Measurements from ENCODE around the gene CDH18. TPM values are rescaled to one million over a fixed set of nuclear protein-coding genes. Genes with fewer than 3 reads are reported as not detected.
A peak's percentile ranks its signal among the peaks of the same experiment; 100 is the strongest.

Gene CDH18
- total and polyA plus RNA-seq, 2 of the 13 experiments (the other 11 are each of a cell fraction or from before 2014, with no cell fraction given), result not detected

- Histone ChIP-seq H3K9ac (ENCODE audit: insufficient read depth, low read depth, low read length) (no peak overlapping the region), H2AFZ (ENCODE audit: low read length) (no peak overlapping the region), H3K27ac (ENCODE audit: extremely low read length, insufficient read depth, low read length) (no peak overlapping the region), H4K20me1 (ENCODE audit: insufficient read depth, low read length) (no peaks in the 10 kb centered on the region), H3K4me1 (ENCODE audit: insufficient read depth, low read length) (no peaks in the 10 kb centered on the region), H3K4me3 (replicated peaks in 1 of 3; ENCODE audit: insufficient read depth in 1 of 3, low read depth in 2 of 3, low read length in 3 of 3) (no peak overlapping the region), H3K4me2 (ENCODE audit: low read depth, low read length) (no peak overlapping the region), H3K36me3 (replicated peaks in 1 of 2; ENCODE audit: control insufficient read depth in 1 of 2, insufficient read depth in 2 of 2, low read length in 2 of 2) (no peaks in the 10 kb centered on the region), H3K9me3 (ENCODE audit: low read length) (peaks cover 6% of the 10 kb centered on the region), H3K27me3 (ENCODE audit: control insufficient read depth in 1 of 2, insufficient read depth in 2 of 2, low read length in 2 of 2) (no peaks in the 10 kb centered on the region), H3K79me2 (ENCODE audit: insufficient read depth, low read length) (no peaks in the 10 kb centered on the region)
- ATAC-seq (no peak), DNase-seq (ENCODE audit: low spot score) (no peak), FAIRE-seq (no peak)
- BruUV-seq (replicated peaks), result no TSS peak
- TF ChIP-seq BRCA1 (CRISPR knock-in tag; IDR thresholded peaks at IDR 0.05), result no peak
- TF ChIP-seq ZNF337 (CRISPR knock-in tag; IDR thresholded peaks at IDR 0.05; ENCODE audit: borderline replicate concordance, low read depth), result no peak
- no peak for TF ChIP-seq ZNF367 (CRISPR knock-in tag; IDR thresholded peaks at IDR 0.05; ENCODE audit: borderline replicate concordance)
- TF ChIP-seq SYNCRIP (IDR thresholded peaks at IDR 0.05; ENCODE audit: insufficient read depth, low read depth, low read length), result no peak
- no peak for TF ChIP-seq IKZF5 (CRISPR knock-in tag; IDR thresholded peaks at IDR 0.05)
- TF ChIP-seq NRL (CRISPR knock-in tag; IDR thresholded peaks at IDR 0.05; ENCODE audit: borderline replicate concordance), result no peak
- no peak for TF ChIP-seq ZNF329 (CRISPR knock-in tag; IDR thresholded peaks at IDR 0.05; ENCODE audit: low read depth)
- intact Hi-C loops (cut with micrococcal nuclease; ENCODE audit: unreplicated experiment), result no loop called here
- POLR2A ChIA-PET, result no interaction called here
- in situ Hi-C loops (cut with HindIII; ENCODE audit: extremely low pct_ligation_motif_present, low pct_unique_long_range_greater_than_20kb), result no loop called here
- CTCF ChIA-PET (ENCODE audit: low intra/inter-chr PET ratio, low total read pairs), result no interaction called here
- 0% methylated on average over 3 of the region's 3 CpGs for WGBS (ENCODE audit: low lambda C conversion rate)
Observed at GRCh38 chr5:19728571-19728970, 259.4 kb downstream of the CDH18 start.

GRCh38 chr5:19719109-19719508 lies 268.9 kb downstream of the CDH18 start:
- POLR2A ChIA-PET, result no interaction called here
- FAIRE-seq, result no peak
- BruUV-seq (replicated peaks), result no TSS peak

More at GRCh38 chr5:19719109-19719508, 268.9 kb downstream of the CDH18 start:
- Histone ChIP-seq H3K9ac (ENCODE audit: insufficient read depth, low read depth, low read length) (no peak overlapping the region), H3K9me3 (ENCODE audit: low read length) (no peaks in the 10 kb centered on the region), H3K4me2 (ENCODE audit: low read depth, low read length) (no peak overlapping the region), H2AFZ (ENCODE audit: low read length) (no peak overlapping the region), H3K4me3 (replicated peaks in 1 of 3; ENCODE audit: insufficient read depth in 1 of 3, low read depth in 2 of 3, low read length in 3 of 3) (no peak overlapping the region), H3K79me2 (ENCODE audit: insufficient read depth, low read length) (no peaks in the 10 kb centered on the region), H3K27me3 (ENCODE audit: control insufficient read depth in 1 of 2, insufficient read depth in 2 of 2, low read length in 2 of 2) (no peaks in the 10 kb centered on the region), H3K36me3 (replicated peaks in 1 of 2; ENCODE audit: control insufficient read depth in 1 of 2, insufficient read depth in 2 of 2, low read length in 2 of 2) (no peaks in the 10 kb centered on the region), H3K4me1 (ENCODE audit: insufficient read depth, low read length) (no peaks in the 10 kb centered on the region), H3K27ac (ENCODE audit: extremely low read length, insufficient read depth, low read length) (no peak overlapping the region), H4K20me1 (ENCODE audit: insufficient read depth, low read length) (no peaks in the 10 kb centered on the region)
- ATAC-seq (no peak), DNase-seq (ENCODE audit: low spot score) (no peak)
- CTCF ChIA-PET (ENCODE audit: low intra/inter-chr PET ratio, low total read pairs), result no interaction called here
- intact Hi-C loops (cut with micrococcal nuclease; ENCODE audit: unreplicated experiment) (no loop called here), in situ Hi-C loops (cut with HindIII; ENCODE audit: extremely low pct_ligation_motif_present, low pct_unique_long_range_greater_than_20kb) (no loop called here)
- TF ChIP-seq MNT (IDR thresholded peaks at IDR 0.05), result peak; percentile 91
- no peak for TF ChIP-seq RBFOX2 (IDR thresholded peaks at IDR 0.05; ENCODE audit: low read depth, low read length)
- 0% methylated on average over 3 of the region's 3 CpGs for WGBS (ENCODE audit: low lambda C conversion rate)
